Erythroblast (primary cell): Measurements from ENCODE around the gene STAT4.

Experiments used
- GATA1 ChIP-seq: IDR thresholded peaks from 2 replicates; pipeline ENCODE4 v1.6.1; 2011; ENCODE audit warnings: low read depth, mild to moderate bottlenecking, control low read depth, low read length, moderate library complexity
- POLR2A ChIP-seq: IDR thresholded peaks from 2 replicates; pipeline ENCODE4 v1.6.1; 2011; ENCODE audit warnings: mild to moderate bottlenecking, low read length

GRCh38 chr2:191032588-191033429 lies 118.0 kb downstream of the STAT4 start:
- TF ChIP-seq POLR2A, result no peak
- TF ChIP-seq GATA1, result no peak
